Mesothelial cell of epicardium (in vitro differentiated cells): Measurements from ENCODE around the gene RCE1. TPM values are rescaled to one million over a fixed set of nuclear protein-coding genes. Genes with fewer than 3 reads are reported as not detected.
"Not testable (repeated sequence)": the region's sequence is repeated elsewhere in the genome, so short reads cannot be mapped to it uniquely, and the experiment has no call there.

Experiments
- DNase-seq, 2 experiments: peaks; one replicate each; pipeline ENCODE4 v3.0.0; 2021; ENCODE audit warnings: low spot score in 2 of 2; ENCODE audit not compliant: unreplicated experiment in 2 of 2
- H3K27ac Mint-ChIP-seq: 2 replicates; pipeline ENCODE4 v1.8.0; 2021; ENCODE audit warnings: mixed read lengths
- H3K27me3 Mint-ChIP-seq: 2 replicates; pipeline ENCODE4 v1.8.0; 2021; ENCODE audit warnings: low read depth, mixed read lengths
- H3K36me3 Mint-ChIP-seq: 2 replicates; pipeline ENCODE4 v1.8.0; 2021; ENCODE audit warnings: mixed read lengths
- H3K4me1 Mint-ChIP-seq: 2 replicates; pipeline ENCODE4 v1.8.0; 2021; ENCODE audit warnings: mixed read lengths
- H3K4me3 Mint-ChIP-seq: 2 replicates; pipeline ENCODE4 v1.8.0; 2021; ENCODE audit warnings: mild to moderate bottlenecking, moderate library complexity, mixed read lengths
- H3K9me3 Mint-ChIP-seq: 2 replicates; pipeline ENCODE4 v1.8.0; 2021; ENCODE audit warnings: mixed read lengths
- CTCF ChIP-seq: fragments of 200-600 bp; sonication (generic); IDR thresholded peaks from one replicate; pipeline ENCODE4 v1.5.0; 2021; ENCODE audit warnings: antibody characterized with exemption; ENCODE audit not compliant: unreplicated experiment
- total RNA-seq: library from RNA; stranded (reverse); gene quantifications from 3 replicates; pipeline ENCODE4 v1.2.1, GENCODE V29; 2021

The RCE1 gene
- total RNA-seq, 1 donor from 2014 or later, result 27.2 TPM

GRCh38 chr11:66814678-66815077 lies 28.6 kb upstream of the RCE1 start:
- Mint-ChIP-seq H3K27ac (no peak overlapping the region), H3K36me3 (peaks cover 2% of the 10 kb centered on the region), H3K4me1 (peaks cover 6% of the 10 kb centered on the region), H3K27me3 (no peaks in the 10 kb centered on the region), H3K9me3 (no peaks in the 10 kb centered on the region), H3K4me3 (no peak overlapping the region)
- DNase-seq, result no peak
- no peak for TF ChIP-seq CTCF

GRCh38 chr11:66815646-66816045 lies 27.6 kb upstream of the RCE1 start:
- Mint-ChIP-seq H3K9me3 (no peaks in the 10 kb centered on the region), H3K27ac (no peak overlapping the region), H3K4me1 (peaks cover 6% of the 10 kb centered on the region), H3K4me3 (no peak overlapping the region), H3K27me3 (no peaks in the 10 kb centered on the region), H3K36me3 (peaks cover 2% of the 10 kb centered on the region)
- TF ChIP-seq CTCF, result no peak
- no peak for DNase-seq

GRCh38 chr11:66818231-66818955 lies 24.8 kb upstream of the RCE1 start:
- no peaks in the 10 kb centered on the region for H3K9me3 Mint-ChIP-seq
- H3K27ac Mint-ChIP-seq, result no peak overlapping the region
- peaks cover 6% of the 10 kb centered on the region for H3K4me1 Mint-ChIP-seq
- H3K27me3 Mint-ChIP-seq, result no peaks in the 10 kb centered on the region
- TF ChIP-seq CTCF, result no peak
- peaks cover 2% of the 10 kb centered on the region for H3K36me3 Mint-ChIP-seq
- H3K4me3 Mint-ChIP-seq, result no peak overlapping the region
- DNase-seq, result no peak

- Mint-ChIP-seq H3K4me3 (no peak overlapping the region), H3K4me1 (peaks cover 6% of the 10 kb centered on the region), H3K36me3 (no peaks in the 10 kb centered on the region), H3K27me3 (no peaks in the 10 kb centered on the region), H3K9me3 (no peaks in the 10 kb centered on the region), H3K27ac (no peak overlapping the region)
- no peak for DNase-seq
- no peak for TF ChIP-seq CTCF
Observed at GRCh38 chr11:66820381-66820780, 22.9 kb upstream of the RCE1 start.

- Mint-ChIP-seq H3K27ac (no peak overlapping the region), H3K4me3 (no peak overlapping the region), H3K36me3 (no peaks in the 10 kb centered on the region), H3K27me3 (no peaks in the 10 kb centered on the region), H3K9me3 (no peaks in the 10 kb centered on the region), H3K4me1 (peaks cover 6% of the 10 kb centered on the region)
- no peak for TF ChIP-seq CTCF
- no peak for DNase-seq
Observed at GRCh38 chr11:66820901-66821300, 22.3 kb upstream of the RCE1 start.

- Mint-ChIP-seq H3K36me3 (peaks cover 6% of the 10 kb centered on the region), H3K4me1 (peaks cover 5% of the 10 kb centered on the region), H3K9me3 (no peaks in the 10 kb centered on the region), H3K4me3 (no peak overlapping the region), H3K27ac (no peak overlapping the region), H3K27me3 (no peaks in the 10 kb centered on the region)
- no peak for DNase-seq
- TF ChIP-seq CTCF, result no peak
Observed at GRCh38 chr11:66823700-66824099, 19.5 kb upstream of the RCE1 start.

GRCh38 chr11:66824573-66824972 lies 18.7 kb upstream of the RCE1 start:
- not testable (repeated sequence) for H3K9me3 Mint-ChIP-seq, H3K27ac Mint-ChIP-seq, H3K4me3 Mint-ChIP-seq, H3K36me3 Mint-ChIP-seq, H3K27me3 Mint-ChIP-seq, DNase-seq, H3K4me1 Mint-ChIP-seq
